HuH-7.5 (cell line): ENCODE data around the gene TRABD2B.

Experiments
- DNase-seq: peaks from one replicate; pipeline ENCODE4 v3.0.0; 2011; ENCODE audit warnings: low spot score

The TRABD2B gene

GRCh38 chr1:48021792-48022191, 24.6 kb upstream of the TRABD2B start:
- DNase-seq, result no peak

- no peak for DNase-seq
Observed at GRCh38 chr1:48019714-48020315, 22.6 kb upstream of the TRABD2B start.

GRCh38 chr1:48018799-48019198, 21.6 kb upstream of the TRABD2B start:
- no peak for DNase-seq

- DNase-seq, result no peak
Observed at GRCh38 chr1:48017716-48018115, 20.5 kb upstream of the TRABD2B start.

- no peak for DNase-seq
Observed at GRCh38 chr1:48016515-48016914, 19.3 kb upstream of the TRABD2B start.

- DNase-seq, result no peak
Observed at GRCh38 chr1:48013270-48013669, 16.1 kb upstream of the TRABD2B start.

GRCh38 chr1:48007047-48007446, 9.9 kb upstream of the TRABD2B start:
- no peak for DNase-seq

- DNase-seq, result no peak
Observed at GRCh38 chr1:48006264-48006663, 9.1 kb upstream of the TRABD2B start.

GRCh38 chr1:48005253-48006117, 8.3 kb upstream of the TRABD2B start:
- no peak for DNase-seq

GRCh38 chr1:48003741-48004531, 6.8 kb upstream of the TRABD2B start:
- no peak for DNase-seq

- no peak for DNase-seq
Observed at GRCh38 chr1:48002142-48002541, 5.0 kb upstream of the TRABD2B start.

- DNase-seq, result no peak
Observed at GRCh38 chr1:48001696-48002095, 4.5 kb upstream of the TRABD2B start.

- no peak for DNase-seq
Observed at GRCh38 chr1:48000883-48001282, 3.7 kb upstream of the TRABD2B start.

- no peak for DNase-seq
Observed at GRCh38 chr1:47999097-47999496, 1.9 kb upstream of the TRABD2B start.

- DNase-seq, result no peak
Observed at GRCh38 chr1:47998396-47998990, 1.3 kb upstream of the TRABD2B start.

- DNase-seq, result peak; percentile 78
Observed at GRCh38 chr1:47996406-47997226, 569 bp downstream of the TRABD2B start.

GRCh38 chr1:47996060-47996405, 1.2 kb downstream of the TRABD2B start:
- peak; percentile 38 for DNase-seq

GRCh38 chr1:47995306-47996050, 1.7 kb downstream of the TRABD2B start:
- peak; percentile 61 for DNase-seq

- DNase-seq, result no peak
Observed at GRCh38 chr1:47993881-47994625, 3.1 kb downstream of the TRABD2B start.

GRCh38 chr1:47993416-47993740, 3.8 kb downstream of the TRABD2B start:
- no peak for DNase-seq
